Gastroesophageal sphincter (tissue), 3 donors: Measurements from ENCODE around the gene MEF2A.

ENCODE experiments used
- CTCF ChIP-seq, 4 experiments: fragments of 200-600 bp in 2 of 4; fragments of 450-650 bp in 2 of 4; sonication (generic) in 1 of 4; IDR thresholded peaks; one replicate each; pipeline ENCODE4 v1.5.1; 2017 to 2019; ENCODE audit warnings: antibody characterized with exemption in 4 of 4, mild to moderate bottlenecking in 2 of 4, moderate library complexity in 2 of 4
- EP300 ChIP-seq: sonication (generic); formaldehyde crosslinking; IDR thresholded peaks from one replicate; pipeline ENCODE4 v1.6.1; 2017; ENCODE audit warnings: antibody characterized with exemption, mild to moderate bottlenecking
- POLR2A ChIP-seq, 2 donors: fragments of 450-650 bp; IDR thresholded peaks; one replicate each; pipeline ENCODE4 v1.6.1; 2017; ENCODE audit warnings: antibody characterized with exemption in 2 of 2, mild to moderate bottlenecking in 2 of 2, moderate library complexity in 1 of 2
- POLR2AphosphoS5 ChIP-seq: sonication (generic); formaldehyde crosslinking; IDR thresholded peaks from one replicate; pipeline ENCODE4 v1.6.1; 2017; ENCODE audit warnings: antibody characterized with exemption

- TF ChIP-seq CTCF (IDR thresholded peaks at IDR 0.05), result peak in 3 of 4 experiments; percentile 12 to 22 (median 14)
- no peak for TF ChIP-seq POLR2A (IDR thresholded peaks at IDR 0.05)
- no peak for TF ChIP-seq EP300
- no peak for TF ChIP-seq POLR2AphosphoS5
Observed at GRCh38 chr15:99564221-99565048, 1.3 kb upstream of the MEF2A start.
